GM12878 (cell line): ENCODE results near the gene CANT1. TPM values are rescaled to one million over a fixed set of nuclear protein-coding genes. Genes with fewer than 3 reads are reported as not detected.

Source experiments
- HCFC1 ChIP-seq: fragments of 150-350 bp; IDR thresholded peaks from 2 replicates; pipeline ENCODE4 v1.6.1; 2014; ENCODE audit warnings: low read length
- RCOR1 ChIP-seq: conservative IDR thresholded peaks from 2 replicates; pipeline ENCODE4 v1.6.1; 2012; ENCODE audit warnings: low read depth, low read length, improper control_type of control experiment
- polyA plus RNA-seq, 11 experiments: library from polyadenylated mRNA; depleted of rRNA in 4 of 11; unstranded in 6 of 11; stranded (reverse) in 5 of 11; fragments of >200 nt; fragmentation: Nextera tagmentation in 4 of 11; fragmentation: Illumina TruSeq in 1 of 11; extraction: Ambion mirVana in 4 of 11; extraction: Trizol in 1 of 11; gene quantifications; 1 replicate in 1 of 11; 2 replicates in 10 of 11; pipeline versions ENCODE4 v1.2.1 to v1.2.3, GENCODE V29; 2011 to 2016; ENCODE audit warnings: inconsistent platforms in 2 of 11, missing spikeins in 2 of 11, low read depth in 1 of 11
- total RNA-seq, 4 experiments: library from RNA; depleted of rRNA in 3 of 4; stranded (reverse); fragments of >200 nt in 3 of 4; fragmentation: Illumina TruSeq in 1 of 4; extraction: Trizol in 1 of 4; gene quantifications; 2 replicates each; pipeline versions ENCODE4 v1.2.1 to v1.2.3, GENCODE V29; 2013 to 2021
- TF ChIP-seq, protein P1 (sequence below): fragments of 450-650 bp; IDR thresholded peaks from 2 replicates; pipeline ENCODE4 v1.6.1; 2017; ENCODE audit warnings: mild to moderate bottlenecking, moderate library complexity
- TF ChIP-seq, protein P2 (sequence below), 3 experiments: IDR thresholded peaks in 2 of 3; conservative IDR thresholded peaks in 1 of 3; 2 replicates each; pipeline ENCODE4 v1.5.1; 2011; ENCODE audit warnings: low read depth in 3 of 3, low read length in 3 of 3, mild to moderate bottlenecking in 3 of 3, control low read depth in 2 of 3, moderate library complexity in 2 of 3, inconsistent platforms in 1 of 3, mixed read lengths in 1 of 3; ENCODE audit not compliant: control insufficient read depth in 2 of 3, insufficient read depth in 1 of 3; ENCODE audit errors: extremely low read depth in 1 of 3

CANT1 gene
- total and polyA plus RNA-seq, 10 of the 15 experiments (the other 5 are each of a cell fraction or from before 2014, with no cell fraction given) = 2.2 to 59.2 (median 20.2) TPM

DNA sequence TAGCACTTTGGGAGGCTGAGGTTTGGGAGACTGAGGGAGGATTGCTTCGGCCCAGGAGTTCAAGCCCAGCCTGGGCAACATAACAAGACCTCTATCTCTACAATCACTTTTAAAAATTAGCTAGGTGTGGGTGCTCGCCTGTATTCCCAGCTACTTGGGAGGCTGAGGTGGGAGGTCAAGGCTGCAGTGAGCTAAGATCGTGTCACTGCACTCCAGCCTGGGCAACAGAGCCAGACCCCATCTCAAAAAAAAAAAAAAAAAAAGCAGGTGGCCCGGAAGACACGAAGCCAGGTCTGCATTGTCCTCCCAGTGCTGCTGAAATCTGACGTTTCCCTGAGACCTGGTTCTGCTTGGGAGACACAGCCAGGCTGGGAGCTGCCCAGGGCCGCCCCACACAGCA lies 65.5 kb downstream of the CANT1 start (continued):
- TF ChIP-seq, protein P1, sequence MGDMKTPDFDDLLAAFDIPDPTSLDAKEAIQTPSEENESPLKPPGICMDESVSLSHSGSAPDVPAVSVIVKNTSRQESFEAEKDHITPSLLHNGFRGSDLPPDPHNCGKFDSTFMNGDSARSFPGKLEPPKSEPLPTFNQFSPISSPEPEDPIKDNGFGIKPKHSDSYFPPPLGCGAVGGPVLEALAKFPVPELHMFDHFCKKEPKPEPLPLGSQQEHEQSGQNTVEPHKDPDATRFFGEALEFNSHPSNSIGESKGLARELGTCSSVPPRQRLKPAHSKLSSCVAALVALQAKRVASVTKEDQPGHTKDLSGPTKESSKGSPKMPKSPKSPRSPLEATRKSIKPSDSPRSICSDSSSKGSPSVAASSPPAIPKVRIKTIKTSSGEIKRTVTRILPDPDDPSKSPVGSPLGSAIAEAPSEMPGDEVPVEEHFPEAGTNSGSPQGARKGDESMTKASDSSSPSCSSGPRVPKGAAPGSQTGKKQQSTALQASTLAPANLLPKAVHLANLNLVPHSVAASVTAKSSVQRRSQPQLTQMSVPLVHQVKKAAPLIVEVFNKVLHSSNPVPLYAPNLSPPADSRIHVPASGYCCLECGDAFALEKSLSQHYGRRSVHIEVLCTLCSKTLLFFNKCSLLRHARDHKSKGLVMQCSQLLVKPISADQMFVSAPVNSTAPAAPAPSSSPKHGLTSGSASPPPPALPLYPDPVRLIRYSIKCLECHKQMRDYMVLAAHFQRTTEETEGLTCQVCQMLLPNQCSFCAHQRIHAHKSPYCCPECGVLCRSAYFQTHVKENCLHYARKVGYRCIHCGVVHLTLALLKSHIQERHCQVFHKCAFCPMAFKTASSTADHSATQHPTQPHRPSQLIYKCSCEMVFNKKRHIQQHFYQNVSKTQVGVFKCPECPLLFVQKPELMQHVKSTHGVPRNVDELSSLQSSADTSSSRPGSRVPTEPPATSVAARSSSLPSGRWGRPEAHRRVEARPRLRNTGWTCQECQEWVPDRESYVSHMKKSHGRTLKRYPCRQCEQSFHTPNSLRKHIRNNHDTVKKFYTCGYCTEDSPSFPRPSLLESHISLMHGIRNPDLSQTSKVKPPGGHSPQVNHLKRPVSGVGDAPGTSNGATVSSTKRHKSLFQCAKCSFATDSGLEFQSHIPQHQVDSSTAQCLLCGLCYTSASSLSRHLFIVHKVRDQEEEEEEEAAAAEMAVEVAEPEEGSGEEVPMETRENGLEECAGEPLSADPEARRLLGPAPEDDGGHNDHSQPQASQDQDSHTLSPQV = no peak
- TF ChIP-seq RCOR1 (no peak), HCFC1 (no peak)
- TF ChIP-seq, protein P2, sequence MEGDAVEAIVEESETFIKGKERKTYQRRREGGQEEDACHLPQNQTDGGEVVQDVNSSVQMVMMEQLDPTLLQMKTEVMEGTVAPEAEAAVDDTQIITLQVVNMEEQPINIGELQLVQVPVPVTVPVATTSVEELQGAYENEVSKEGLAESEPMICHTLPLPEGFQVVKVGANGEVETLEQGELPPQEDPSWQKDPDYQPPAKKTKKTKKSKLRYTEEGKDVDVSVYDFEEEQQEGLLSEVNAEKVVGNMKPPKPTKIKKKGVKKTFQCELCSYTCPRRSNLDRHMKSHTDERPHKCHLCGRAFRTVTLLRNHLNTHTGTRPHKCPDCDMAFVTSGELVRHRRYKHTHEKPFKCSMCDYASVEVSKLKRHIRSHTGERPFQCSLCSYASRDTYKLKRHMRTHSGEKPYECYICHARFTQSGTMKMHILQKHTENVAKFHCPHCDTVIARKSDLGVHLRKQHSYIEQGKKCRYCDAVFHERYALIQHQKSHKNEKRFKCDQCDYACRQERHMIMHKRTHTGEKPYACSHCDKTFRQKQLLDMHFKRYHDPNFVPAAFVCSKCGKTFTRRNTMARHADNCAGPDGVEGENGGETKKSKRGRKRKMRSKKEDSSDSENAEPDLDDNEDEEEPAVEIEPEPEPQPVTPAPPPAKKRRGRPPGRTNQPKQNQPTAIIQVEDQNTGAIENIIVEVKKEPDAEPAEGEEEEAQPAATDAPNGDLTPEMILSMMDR (IDR thresholded peaks at IDR 0.05 in 2 of 3, conservative IDR thresholded peaks at IDR 0.05 in 1 of 3; ENCODE audit: control insufficient read depth in 2 of 3, extremely low read depth in 1 of 3, insufficient read depth in 1 of 3, low read depth in 3 of 3, low read length in 3 of 3) = no peak

Other genes with a start within 250 kb of the CANT1 start
- gene CYTH1, start 227.5 kb downstream of the CANT1 start, total RNA-seq (2014; rRNA removed) = 92.6 and 97.8 TPM in 2 replicates
- 130 and 134 TPM in 2 replicates for gene CYTH1, start 227.5 kb downstream of the CANT1 start, total RNA-seq (2014; rRNA removed; fragmentation: Illumina TruSeq; extraction: Trizol)
- gene CYTH1, start 227.5 kb downstream of the CANT1 start, total RNA-seq (2021) = 165 and 167 TPM in 2 replicates
- gene CYTH1, start 227.5 kb downstream of the CANT1 start, polyA plus RNA-seq (2011; rRNA removed) = 141 and 188 TPM in 2 replicates
- 160 and 179 TPM in 2 replicates for gene CYTH1, start 227.5 kb downstream of the CANT1 start, polyA plus RNA-seq (2014; fragmentation: Illumina TruSeq; extraction: Trizol)
- 10 to 100 TPM in 1 of 2 experiments, 1 to 10 TPM in 1; 6.6 to 11.8 TPM for gene CYTH1, start 227.5 kb downstream of the CANT1 start, polyA plus RNA-seq (2014; fragmentation: Nextera tagmentation; extraction: Ambion mirVana)
- gene CYTH1, start 227.5 kb downstream of the CANT1 start, polyA plus RNA-seq (2014; rRNA removed) = 162 and 172 TPM in 2 replicates
- 100 to 1,000 TPM; 138 to 153 TPM for gene CYTH1, start 227.5 kb downstream of the CANT1 start, polyA plus RNA-seq (2016; fragmentation: Nextera tagmentation; extraction: Ambion mirVana)
- gene USP36, start 168.9 kb downstream of the CANT1 start, total RNA-seq (2014; rRNA removed) = 13.6 and 19.7 TPM in 2 replicates
- 15.6 and 18.5 TPM in 2 replicates for gene USP36, start 168.9 kb downstream of the CANT1 start, total RNA-seq (2014; rRNA removed; fragmentation: Illumina TruSeq; extraction: Trizol)
- gene USP36, start 168.9 kb downstream of the CANT1 start, total RNA-seq (2021) = 65.7 and 72.6 TPM in 2 replicates
- gene USP36, start 168.9 kb downstream of the CANT1 start, polyA plus RNA-seq (2011; rRNA removed) = 19.2 and 35.0 TPM in 2 replicates
- gene USP36, start 168.9 kb downstream of the CANT1 start, polyA plus RNA-seq (2014; fragmentation: Illumina TruSeq; extraction: Trizol) = 36.0 and 43.0 TPM in 2 replicates
- 10 to 100 TPM in 1 of 2 experiments, 1 to 10 TPM in 1; 7.2 to 12.4 TPM for gene USP36, start 168.9 kb downstream of the CANT1 start, polyA plus RNA-seq (2014; fragmentation: Nextera tagmentation; extraction: Ambion mirVana)
- 33.1 and 41.6 TPM in 2 replicates for gene USP36, start 168.9 kb downstream of the CANT1 start, polyA plus RNA-seq (2014; rRNA removed)
- gene USP36, start 168.9 kb downstream of the CANT1 start, polyA plus RNA-seq (2016; fragmentation: Nextera tagmentation; extraction: Ambion mirVana) = 10 to 100 TPM; 34.1 to 34.8 TPM
- gene CEP295NL, start 106.6 kb downstream of the CANT1 start, total RNA-seq (2014; rRNA removed) = not detected in 2 replicates
- gene CEP295NL, start 106.6 kb downstream of the CANT1 start, total RNA-seq (2014; rRNA removed; fragmentation: Illumina TruSeq; extraction: Trizol) = not detected in 2 replicates
- not detected in 2 replicates for gene CEP295NL, start 106.6 kb downstream of the CANT1 start, total RNA-seq (2021)
- not detected in 2 replicates for gene CEP295NL, start 106.6 kb downstream of the CANT1 start, polyA plus RNA-seq (2011; rRNA removed)
- gene CEP295NL, start 106.6 kb downstream of the CANT1 start, polyA plus RNA-seq (2014; fragmentation: Illumina TruSeq; extraction: Trizol) = not detected in 2 replicates
- not detected for gene CEP295NL, start 106.6 kb downstream of the CANT1 start, polyA plus RNA-seq (2014; fragmentation: Nextera tagmentation; extraction: Ambion mirVana)
- gene CEP295NL, start 106.6 kb downstream of the CANT1 start, polyA plus RNA-seq (2014; rRNA removed) = not detected in 2 replicates
- gene CEP295NL, start 106.6 kb downstream of the CANT1 start, polyA plus RNA-seq (2016; fragmentation: Nextera tagmentation; extraction: Ambion mirVana) = not detected
- not detected in 2 replicates for gene TIMP2, start 84.4 kb downstream of the CANT1 start, total RNA-seq (2014; rRNA removed)
- not detected in 2 replicates for gene TIMP2, start 84.4 kb downstream of the CANT1 start, total RNA-seq (2014; rRNA removed; fragmentation: Illumina TruSeq; extraction: Trizol)
- gene TIMP2, start 84.4 kb downstream of the CANT1 start, total RNA-seq (2021) = 0.41 and 0.64 TPM in 2 replicates
- 0.03 TPM in 1 of 2 replicates, not detected in the other for gene TIMP2, start 84.4 kb downstream of the CANT1 start, polyA plus RNA-seq (2011; rRNA removed)
- gene TIMP2, start 84.4 kb downstream of the CANT1 start, polyA plus RNA-seq (2014; fragmentation: Illumina TruSeq; extraction: Trizol) = not detected in 2 replicates
- gene TIMP2, start 84.4 kb downstream of the CANT1 start, polyA plus RNA-seq (2014; fragmentation: Nextera tagmentation; extraction: Ambion mirVana) = not detected
- not detected in 2 replicates for gene TIMP2, start 84.4 kb downstream of the CANT1 start, polyA plus RNA-seq (2014; rRNA removed)
- under 1 TPM in 1 of 2 experiments, not detected in 1; 0.04 TPM for gene TIMP2, start 84.4 kb downstream of the CANT1 start, polyA plus RNA-seq (2016; fragmentation: Nextera tagmentation; extraction: Ambion mirVana)
- 1.9 and 2.2 TPM in 2 replicates for gene LGALS3BP, start 29.8 kb downstream of the CANT1 start, total RNA-seq (2014; rRNA removed)
- 1.0 TPM in 2 replicates for gene LGALS3BP, start 29.8 kb downstream of the CANT1 start, total RNA-seq (2014; rRNA removed; fragmentation: Illumina TruSeq; extraction: Trizol)
- gene LGALS3BP, start 29.8 kb downstream of the CANT1 start, total RNA-seq (2021) = 5.2 and 5.8 TPM in 2 replicates
- 0.82 and 2.0 TPM in 2 replicates for gene LGALS3BP, start 29.8 kb downstream of the CANT1 start, polyA plus RNA-seq (2011; rRNA removed)
- 1.4 and 1.7 TPM in 2 replicates for gene LGALS3BP, start 29.8 kb downstream of the CANT1 start, polyA plus RNA-seq (2014; fragmentation: Illumina TruSeq; extraction: Trizol)
- under 1 TPM; 0.52 to 0.62 TPM for gene LGALS3BP, start 29.8 kb downstream of the CANT1 start, polyA plus RNA-seq (2014; fragmentation: Nextera tagmentation; extraction: Ambion mirVana)
- gene LGALS3BP, start 29.8 kb downstream of the CANT1 start, polyA plus RNA-seq (2014; rRNA removed) = 1.8 and 2.7 TPM in 2 replicates
- gene LGALS3BP, start 29.8 kb downstream of the CANT1 start, polyA plus RNA-seq (2016; fragmentation: Nextera tagmentation; extraction: Ambion mirVana) = 1 to 10 TPM; 2.0 to 3.5 TPM
- gene C1QTNF1, start 14.4 kb upstream of the CANT1 start, total RNA-seq (2014; rRNA removed) = 0.28 and 0.33 TPM in 2 replicates
- 0.05 and 0.09 TPM in 2 replicates for gene C1QTNF1, start 14.4 kb upstream of the CANT1 start, total RNA-seq (2014; rRNA removed; fragmentation: Illumina TruSeq; extraction: Trizol)
- 0.21 and 0.56 TPM in 2 replicates for gene C1QTNF1, start 14.4 kb upstream of the CANT1 start, total RNA-seq (2021)
- not detected in 2 replicates for gene C1QTNF1, start 14.4 kb upstream of the CANT1 start, polyA plus RNA-seq (2011; rRNA removed)
- gene C1QTNF1, start 14.4 kb upstream of the CANT1 start, polyA plus RNA-seq (2014; fragmentation: Illumina TruSeq; extraction: Trizol) = 0.10 TPM in 1 of 2 replicates, not detected in the other
- gene C1QTNF1, start 14.4 kb upstream of the CANT1 start, polyA plus RNA-seq (2014; fragmentation: Nextera tagmentation; extraction: Ambion mirVana) = not detected
- gene C1QTNF1, start 14.4 kb upstream of the CANT1 start, polyA plus RNA-seq (2014; rRNA removed) = 0.46 and 1.1 TPM in 2 replicates
- under 1 TPM in 1 of 2 experiments, not detected in 1; 0.05 TPM for gene C1QTNF1, start 14.4 kb upstream of the CANT1 start, polyA plus RNA-seq (2016; fragmentation: Nextera tagmentation; extraction: Ambion mirVana)
- gene ENGASE, start 65.1 kb upstream of the CANT1 start, total RNA-seq (2014; rRNA removed) = 7.0 and 10.0 TPM in 2 replicates
- gene ENGASE, start 65.1 kb upstream of the CANT1 start, total RNA-seq (2014; rRNA removed; fragmentation: Illumina TruSeq; extraction: Trizol) = 7.2 and 8.4 TPM in 2 replicates
- gene ENGASE, start 65.1 kb upstream of the CANT1 start, total RNA-seq (2021) = 23.1 and 28.9 TPM in 2 replicates
- 13.1 and 16.5 TPM in 2 replicates for gene ENGASE, start 65.1 kb upstream of the CANT1 start, polyA plus RNA-seq (2011; rRNA removed)
- 1.9 and 5.1 TPM in 2 replicates for gene ENGASE, start 65.1 kb upstream of the CANT1 start, polyA plus RNA-seq (2014; fragmentation: Illumina TruSeq; extraction: Trizol)
- gene ENGASE, start 65.1 kb upstream of the CANT1 start, polyA plus RNA-seq (2014; fragmentation: Nextera tagmentation; extraction: Ambion mirVana) = under 1 TPM; 0.18 to 0.35 TPM
- gene ENGASE, start 65.1 kb upstream of the CANT1 start, polyA plus RNA-seq (2014; rRNA removed) = 20.6 and 22.1 TPM in 2 replicates
- 10 to 100 TPM; 11.1 to 11.6 TPM for gene ENGASE, start 65.1 kb upstream of the CANT1 start, polyA plus RNA-seq (2016; fragmentation: Nextera tagmentation; extraction: Ambion mirVana)